Mesothelial cell of epicardium (in vitro differentiated cells): Measurements from ENCODE around the gene RSL1D1. TPM values are rescaled to one million over a fixed set of nuclear protein-coding genes. Genes with fewer than 3 reads are reported as not detected.
A peak's percentile ranks its signal among the peaks of the same experiment; 100 is the strongest.

ENCODE experiments used
- DNase-seq, 2 experiments: peaks; one replicate each; pipeline ENCODE4 v3.0.0; 2021; ENCODE audit warnings: low spot score in 2 of 2; ENCODE audit not compliant: unreplicated experiment in 2 of 2
- H3K27ac Mint-ChIP-seq: 2 replicates; pipeline ENCODE4 v1.8.0; 2021; ENCODE audit warnings: mixed read lengths
- H3K27me3 Mint-ChIP-seq: 2 replicates; pipeline ENCODE4 v1.8.0; 2021; ENCODE audit warnings: low read depth, mixed read lengths
- H3K36me3 Mint-ChIP-seq: 2 replicates; pipeline ENCODE4 v1.8.0; 2021; ENCODE audit warnings: mixed read lengths
- H3K4me1 Mint-ChIP-seq: 2 replicates; pipeline ENCODE4 v1.8.0; 2021; ENCODE audit warnings: mixed read lengths
- H3K4me3 Mint-ChIP-seq: 2 replicates; pipeline ENCODE4 v1.8.0; 2021; ENCODE audit warnings: mild to moderate bottlenecking, moderate library complexity, mixed read lengths
- H3K9me3 Mint-ChIP-seq: 2 replicates; pipeline ENCODE4 v1.8.0; 2021; ENCODE audit warnings: mixed read lengths
- CTCF ChIP-seq: fragments of 200-600 bp; sonication (generic); IDR thresholded peaks from one replicate; pipeline ENCODE4 v1.5.0; 2021; ENCODE audit warnings: antibody characterized with exemption; ENCODE audit not compliant: unreplicated experiment
- total RNA-seq: library from RNA; stranded (reverse); gene quantifications from 3 replicates; pipeline ENCODE4 v1.2.1, GENCODE V29; 2021

RSL1D1 gene
- total RNA-seq, 1 donor from 2014 or later, result 176 TPM

DNA sequence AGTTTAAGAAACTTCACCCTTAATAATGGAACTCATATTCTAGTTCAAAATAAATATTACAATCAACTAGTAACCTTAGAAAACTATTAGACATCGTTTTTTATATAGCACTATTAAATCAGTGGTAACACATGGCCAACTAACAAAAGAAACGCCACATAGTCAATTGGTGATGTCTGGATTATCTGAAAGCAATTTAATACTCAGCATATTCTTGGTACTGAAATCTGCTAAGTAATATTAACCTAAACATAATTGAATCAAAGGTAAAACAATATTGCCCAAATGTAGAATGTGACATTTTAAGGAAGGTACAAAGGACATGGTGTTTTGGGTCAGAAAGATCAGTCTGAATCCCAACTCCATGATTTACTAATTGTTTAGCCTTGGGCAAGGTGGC lies 11.1 kb upstream of the RSL1D1 start:
- Mint-ChIP-seq H3K9me3 (no peaks in the 10 kb centered on the region), H3K27ac (no peak overlapping the region), H3K4me1 (no peaks in the 10 kb centered on the region), H3K27me3 (no peaks in the 10 kb centered on the region), H3K36me3 (peaks cover 4% of the 10 kb centered on the region), H3K4me3 (no peak overlapping the region)
- no peak for TF ChIP-seq CTCF
- no peak for DNase-seq

GRCh38 chr16:11857161-11857560 lies 5.8 kb upstream of the RSL1D1 start:
- TF ChIP-seq CTCF, result no peak
- DNase-seq, result no peak
- no peaks in the 10 kb centered on the region for H3K27me3 Mint-ChIP-seq
- H3K27ac Mint-ChIP-seq, result no peak overlapping the region
- peaks cover 6% of the 10 kb centered on the region for H3K36me3 Mint-ChIP-seq
- H3K4me1 Mint-ChIP-seq, result peaks cover 4% of the 10 kb centered on the region
- H3K9me3 Mint-ChIP-seq, result no peaks in the 10 kb centered on the region
- H3K4me3 Mint-ChIP-seq, result no peak overlapping the region

DNA sequence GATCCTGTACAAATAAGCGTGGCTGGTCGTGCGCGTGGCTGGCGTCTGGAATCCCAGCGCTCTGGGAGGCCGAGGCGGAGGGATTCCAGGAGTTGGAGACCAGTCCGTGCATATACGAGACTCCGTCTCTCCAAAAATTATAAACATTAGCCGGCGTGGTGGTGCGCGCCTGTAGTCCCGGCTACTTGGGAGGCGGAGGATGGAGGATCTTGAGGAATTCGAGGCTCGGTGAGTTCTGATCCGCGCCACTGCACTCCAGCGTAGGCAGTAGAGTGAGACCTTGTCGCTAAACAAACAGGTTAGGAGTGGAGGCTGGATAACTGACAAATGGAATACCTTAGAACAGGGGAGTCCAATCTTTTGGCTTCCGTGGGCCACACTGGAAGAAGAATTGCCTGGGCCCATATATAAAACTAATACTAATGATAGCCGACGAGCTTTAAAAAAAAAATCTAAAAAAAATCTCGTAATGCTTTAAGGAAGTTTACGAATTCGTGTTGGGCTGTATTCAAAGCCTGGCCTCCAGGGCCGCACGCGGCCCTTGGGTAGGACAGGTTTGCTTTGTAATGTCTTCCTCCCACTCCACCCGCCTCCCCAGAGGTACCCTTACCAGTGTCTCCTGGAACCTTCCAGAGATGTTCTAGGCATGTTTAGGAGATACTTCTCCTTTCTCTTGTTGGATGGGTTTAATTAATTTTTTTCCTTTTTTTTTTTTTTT lies 909 bp upstream of the RSL1D1 start:
- DNase-seq, result no peak
- no peak for TF ChIP-seq CTCF
- H3K27ac Mint-ChIP-seq, result peak overlapping the region; percentile 99
- H3K4me3 Mint-ChIP-seq, result peak overlapping the region; percentile 98
- peaks cover 5% of the 10 kb centered on the region for H3K36me3 Mint-ChIP-seq
- H3K9me3 Mint-ChIP-seq, result no peaks in the 10 kb centered on the region
- no peaks in the 10 kb centered on the region for H3K27me3 Mint-ChIP-seq
- H3K4me1 Mint-ChIP-seq, result peaks cover 20% of the 10 kb centered on the region

- Mint-ChIP-seq H3K27me3 (no peaks in the 10 kb centered on the region), H3K4me1 (peaks cover 18% of the 10 kb centered on the region), H3K9me3 (no peaks in the 10 kb centered on the region), H3K36me3 (peaks cover 21% of the 10 kb centered on the region), H3K4me3 (peak overlapping the region; percentile 49), H3K27ac (peak overlapping the region; percentile 54)
- no peak for DNase-seq
- TF ChIP-seq CTCF, result no peak
Measured at GRCh38 chr16:11848842-11849241, 2.5 kb downstream of the RSL1D1 start.

- Mint-ChIP-seq H3K27me3 (no peaks in the 10 kb centered on the region), H3K27ac (no peak overlapping the region), H3K4me3 (no peak overlapping the region), H3K36me3 (peaks cover 39% of the 10 kb centered on the region), H3K4me1 (peaks cover 3% of the 10 kb centered on the region), H3K9me3 (no peaks in the 10 kb centered on the region)
- no peak for TF ChIP-seq CTCF
- no peak for DNase-seq
Measured at GRCh38 chr16:11844499-11844898, 6.8 kb downstream of the RSL1D1 start.
